GM18520 (cell line): Measurements from ENCODE around the gene GOLGA1.
"Not testable (repeated sequence)": the region's sequence is repeated elsewhere in the genome, so short reads cannot be mapped to it uniquely, and the experiment has no call there.

Source experiments
- ATAC-seq: cut with Tn5 transposase; IDR thresholded peaks from one replicate; pipeline ENCODE4 v1.9.1; 2021; ENCODE audit not compliant: unreplicated experiment

Gene GOLGA1

DNA sequence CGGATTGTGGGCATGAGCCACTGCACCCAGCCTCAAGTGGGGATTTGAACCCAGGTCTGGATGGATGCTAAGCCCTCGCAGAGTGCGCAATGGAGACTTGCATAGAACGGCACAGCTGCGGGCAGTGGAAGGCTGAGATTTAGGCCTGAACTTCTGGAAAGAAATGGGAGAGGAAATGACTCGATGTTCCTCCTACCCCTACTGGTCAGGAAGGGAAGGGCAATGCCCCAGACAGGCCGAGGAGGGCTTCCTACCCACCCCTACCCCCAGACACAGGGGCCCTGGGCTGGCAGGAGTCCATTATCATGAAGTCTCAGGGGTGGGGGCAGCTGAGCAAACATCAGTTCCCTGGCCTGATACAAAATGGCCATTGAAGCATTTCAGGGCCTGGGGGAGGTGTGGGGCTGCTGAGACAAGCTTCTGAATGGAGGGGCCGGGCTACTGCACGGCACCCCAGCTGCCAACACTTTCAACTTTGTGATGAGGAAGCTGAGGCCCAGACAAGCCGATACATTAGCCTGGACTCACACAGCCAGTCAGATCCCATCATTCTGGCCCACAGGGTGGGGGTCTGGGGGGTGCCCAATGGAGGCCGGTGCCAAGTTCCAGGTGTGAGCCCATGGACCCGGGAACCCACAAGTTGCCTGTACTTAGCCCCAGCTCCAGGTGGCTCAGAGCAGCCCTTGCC, 101.1 kb downstream of the GOLGA1 start:
- ATAC-seq, result no peak

DNA sequence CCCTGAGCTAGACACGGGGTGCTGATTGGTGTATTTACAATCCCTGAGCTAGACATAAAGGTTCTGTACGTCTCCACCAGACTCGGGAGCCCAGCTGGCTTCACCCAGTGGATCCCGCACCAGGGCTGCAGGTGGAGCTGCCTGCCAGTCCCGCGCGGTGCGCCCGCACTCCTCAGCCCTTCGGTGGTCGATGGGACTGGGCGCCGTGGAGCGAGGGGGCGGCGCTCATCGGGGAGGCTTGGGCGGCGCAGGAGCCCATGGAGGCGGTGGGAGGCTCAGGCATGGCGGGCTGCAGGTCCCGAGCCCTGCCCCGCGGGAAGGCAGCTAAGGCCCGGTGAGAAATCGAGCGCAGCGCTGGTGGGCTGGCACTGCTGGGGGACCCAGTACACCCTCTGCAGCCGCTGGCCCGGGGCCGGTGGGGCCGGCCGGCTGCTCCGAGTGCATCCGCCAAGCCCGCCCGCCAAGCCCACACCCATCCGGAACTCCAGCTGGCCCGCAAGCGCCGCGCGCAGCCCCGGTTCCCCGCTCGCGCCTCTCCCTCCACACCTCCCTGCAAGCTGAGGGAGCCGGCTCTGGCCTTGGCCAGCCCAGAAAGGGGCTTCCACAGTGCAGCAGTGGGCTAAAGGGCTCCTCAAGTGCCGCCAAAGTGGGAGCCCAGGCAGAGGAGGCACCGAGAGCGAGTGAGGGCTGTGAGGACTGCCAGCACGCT, 102.2 kb downstream of the GOLGA1 start:
- not testable (repeated sequence) for ATAC-seq

DNA sequence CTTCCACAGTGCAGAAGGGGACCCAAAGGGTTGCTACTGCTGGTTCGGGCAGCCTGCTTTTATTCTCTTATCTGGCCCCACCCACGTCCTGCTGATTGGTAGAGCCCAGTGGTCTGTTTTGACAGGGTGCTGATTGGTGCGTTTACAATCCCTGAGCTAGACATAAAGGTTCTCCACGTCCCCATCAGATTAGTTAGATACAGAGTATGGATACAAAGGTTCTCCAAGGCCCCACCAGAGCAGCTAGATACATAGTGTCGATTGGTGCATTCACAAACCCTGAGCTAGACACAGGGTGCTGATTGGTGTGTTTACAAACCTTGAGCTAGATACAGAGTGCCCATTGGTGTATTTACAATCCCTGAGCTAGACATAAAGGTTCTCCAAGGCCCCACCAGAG, 102.8 kb downstream of the GOLGA1 start:
- ATAC-seq, result not testable (repeated sequence)

DNA sequence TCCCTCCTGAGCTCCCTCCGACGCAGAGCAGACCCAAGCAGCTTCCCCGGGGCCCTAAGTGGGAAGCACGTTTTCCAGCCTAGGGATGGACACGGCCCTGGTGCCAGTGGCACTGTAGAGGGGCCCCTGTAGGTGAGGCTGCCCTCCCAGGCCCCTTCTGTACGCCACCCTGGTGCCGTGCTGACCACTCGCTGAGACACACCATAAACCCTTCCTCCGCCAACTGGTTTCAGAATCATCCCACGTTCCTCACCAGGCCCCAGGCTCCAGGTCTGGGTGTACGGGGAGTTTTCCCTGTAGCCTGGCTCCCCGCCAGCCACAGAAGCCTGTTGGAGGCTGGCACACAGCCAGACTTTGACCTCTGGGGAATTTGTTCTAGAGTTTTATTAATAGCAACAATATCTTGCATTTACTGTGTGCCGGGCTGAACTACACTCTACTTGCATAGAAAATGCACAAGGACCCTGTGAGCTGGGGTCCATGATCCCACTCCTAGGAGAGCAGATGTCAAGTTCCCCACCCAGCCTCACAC, 105.8 kb downstream of the GOLGA1 start:
- ATAC-seq, result no peak

DNA sequence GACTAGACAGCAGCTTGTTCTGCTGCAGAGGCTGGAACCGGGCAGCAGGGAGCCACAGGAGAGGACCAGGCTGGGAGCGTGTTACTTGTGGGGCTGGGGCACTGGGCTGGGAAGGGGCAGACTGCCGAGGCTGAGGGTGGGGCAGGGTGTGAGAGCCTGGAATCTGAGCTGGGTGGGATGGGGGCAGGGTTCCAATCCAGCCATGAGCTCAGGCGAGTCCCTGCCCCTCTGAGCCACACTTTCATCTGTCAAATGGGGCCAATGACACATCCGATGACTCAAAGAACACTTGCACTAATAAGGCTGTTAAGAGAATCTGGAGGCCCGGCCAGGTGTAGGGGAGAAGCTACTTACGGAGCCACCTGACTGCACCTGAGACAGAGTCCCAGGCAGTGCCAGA, 106.3 kb downstream of the GOLGA1 start:
- ATAC-seq, result no peak

DNA sequence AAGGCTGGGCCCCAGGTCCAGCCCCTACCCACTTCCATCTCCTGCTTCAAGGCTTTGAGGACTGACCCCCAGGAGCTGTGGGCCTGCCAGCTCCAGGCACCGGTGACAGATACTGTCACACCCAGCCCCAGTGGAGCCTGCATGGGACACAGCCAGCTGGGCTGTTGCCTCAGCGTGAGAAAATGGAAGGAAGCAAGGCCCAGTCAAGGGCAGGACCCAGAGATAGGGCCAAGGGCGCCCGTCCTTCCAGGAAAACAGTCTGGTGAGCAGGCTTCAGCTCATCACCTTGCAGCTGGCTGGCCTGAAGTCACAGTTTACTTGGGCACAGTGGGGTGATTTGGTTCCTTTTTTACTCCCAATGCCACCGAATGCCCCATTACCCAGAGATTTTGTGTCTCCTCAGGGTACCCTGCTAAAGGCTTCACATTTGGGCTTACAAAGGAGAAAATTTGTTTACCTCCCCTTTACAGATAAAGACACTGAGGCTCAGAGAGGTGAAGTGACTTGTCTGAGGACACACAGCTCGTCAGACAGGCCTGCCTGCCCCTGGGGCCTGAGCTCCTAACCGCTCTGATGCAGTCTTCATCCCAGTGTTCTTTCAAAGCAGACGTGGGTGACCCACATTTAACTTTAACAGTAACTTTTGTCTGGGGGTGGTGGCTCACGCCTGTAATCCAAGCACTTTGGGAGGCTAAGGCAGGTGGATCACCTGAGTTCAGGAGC, 109.1 kb downstream of the GOLGA1 start:
- ATAC-seq, result no peak

DNA sequence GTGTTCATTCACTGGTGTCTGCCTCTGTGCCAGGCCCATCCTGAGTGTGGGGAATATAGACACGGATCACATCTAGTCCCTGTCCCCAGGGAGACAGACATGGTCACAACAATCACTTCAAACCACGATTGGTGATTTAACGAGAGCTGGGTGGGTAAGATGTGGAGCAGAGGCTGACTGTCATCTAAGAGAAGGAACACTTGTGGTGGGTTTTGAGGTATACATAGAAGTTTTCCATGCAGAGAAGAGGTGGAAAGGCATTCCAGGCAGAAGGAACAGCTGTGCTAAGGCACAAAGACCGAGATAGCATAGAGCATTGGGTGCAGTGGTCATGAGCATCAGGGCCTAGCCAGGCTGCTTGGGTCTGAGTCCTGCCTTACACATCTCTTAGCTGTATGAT, 110.3 kb downstream of the GOLGA1 start:
- no peak for ATAC-seq

DNA sequence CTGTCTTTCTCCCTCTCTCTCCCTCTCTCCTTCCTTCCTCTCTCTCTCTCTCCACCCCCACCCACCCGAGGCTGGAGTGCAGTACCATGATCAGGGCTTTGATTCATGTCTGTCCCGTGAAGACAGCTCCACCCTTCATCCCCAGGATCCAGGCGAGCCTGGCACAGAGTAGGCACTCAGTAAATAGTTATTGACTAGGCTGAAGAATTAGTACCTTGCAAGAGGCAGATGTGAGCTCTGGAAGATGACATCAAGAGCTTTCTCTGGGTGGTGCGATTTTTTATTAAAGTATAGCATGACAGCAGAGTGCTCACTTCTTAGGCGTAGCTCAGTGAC, 111.6 kb downstream of the GOLGA1 start:
- no peak for ATAC-seq

- ATAC-seq, result no peak
Measured at GRCh38 chr9:124828489-124829333, 112.2 kb downstream of the GOLGA1 start.
